ENCODE results near the gene ZDHHC24. TPM values are rescaled to one million over a fixed set of nuclear protein-coding genes. Genes with fewer than 3 reads are reported as not detected.
A peak's percentile ranks its signal among the peaks of the same experiment; 100 is the strongest.

ZDHHC24 gene
- total and polyA plus RNA-seq, 2 experiments from 2014 or later = 5.6 to 13.1 TPM

GRCh38 chr11:66510990-66511339 lies 34.9 kb downstream of the ZDHHC24 start (continued):
- TF ChIP-seq ZNF462 (CRISPR knock-in tag; IDR thresholded peaks at IDR 0.05) = no peak

- Histone ChIP-seq H3K9me2 (ENCODE audit: insufficient read depth) (no peaks in the 10 kb centered on the region), H3K4me1 (ENCODE audit: insufficient read depth) (peaks cover 6% of the 10 kb centered on the region), H3K27me3 (ENCODE audit: insufficient read depth) (no peaks in the 10 kb centered on the region), H3K4me2 (peak within 1 kb of the TSS; percentile 89), H4K20me1 (replicated peaks; ENCODE audit: insufficient read depth) (0 out of 2 replicates have a peak, but pooled peaks cover 3% of the 10 kb centered on the region), H3K79me2 (replicated peaks; ENCODE audit: insufficient read depth) (peaks cover 9% of the 10 kb centered on the region), H3F3A (replicated peaks; ENCODE audit: low read depth) (0 out of 2 replicates have a peak, but pooled peaks cover 5% of the 10 kb centered on the region), H3K36me3 (ENCODE audit: insufficient read depth) (no peaks in the 10 kb centered on the region; the same call in 1 of the 2 replicates), H2AFZ (peak within 1 kb of the TSS; percentile 89), H3K4me3 (peak within 1 kb of the TSS; percentile 96), H3K27ac (ENCODE audit: low read depth) (peak within 1 kb of the TSS; percentile 91; the same call in 1 of the 2 replicates)
- Mint-ChIP-seq H3K27ac (peak within 1 kb of the TSS; percentile 93), H3K9me3 (no peaks in the 10 kb centered on the region), H3K4me3 (peak within 1 kb of the TSS; percentile 100), H3K27me3 (ENCODE audit: insufficient read depth, low read depth, poor library complexity) (peaks cover 6% of the 10 kb centered on the region), H3K36me3 (ENCODE audit: low read depth) (peaks cover 3% of the 10 kb centered on the region), H3K4me1 (peaks cover 6% of the 10 kb centered on the region)
- TF ChIP-seq ZNF462 (CRISPR knock-in tag; IDR thresholded peaks at IDR 0.05) (no peak), CREB1 (CRISPR knock-in tag; IDR thresholded peaks at IDR 0.05; ENCODE audit: low read depth) (peak; percentile 78), POLR2AphosphoS5 (IDR thresholded peaks at IDR 0.05; ENCODE audit: low read depth) (peak; percentile 81)
- ATAC-seq (peak; percentile 99), DNase-seq (ENCODE audit: low spot score) (peak; percentile 95)
These were observed 35.4 kb downstream of the ZDHHC24 start, which contains the start of gene BBS1 for GRCh38 chr11:66510271-66510989. Gene BBS1 (plus strand): TSS chr11:66510635. CDS start chr11:66510660, 25 bp downstream.
